Fibroblast of lung (primary cell): Measurements from ENCODE around the gene VWCE. TPM values are rescaled to one million over a fixed set of nuclear protein-coding genes. Genes with fewer than 3 reads are reported as not detected.
"Not testable (repeated sequence)": the region's sequence is repeated elsewhere in the genome, so short reads cannot be mapped to it uniquely, and the experiment has no call there.

ENCODE experiments used
- DNase-seq, 2 donors: peaks; one replicate each; pipeline versions ENCODE4 v3.0.0 to v3.0.0-alpha.2; 2010; ENCODE audit warnings: low read depth in 2 of 2
- H2AFZ ChIP-seq: 2 replicates; pipeline ENCODE4 v1.5.1; 2012; ENCODE audit warnings: low read length, control low read depth, inconsistent platforms
- H3K27ac ChIP-seq: 2 replicates; pipeline ENCODE4 v1.5.1; 2011; ENCODE audit warnings: low read length, control low read depth; ENCODE audit not compliant: insufficient read depth
- H3K27me3 ChIP-seq: 2 replicates; pipeline ENCODE4 v1.5.1; 2011; ENCODE audit warnings: mild to moderate bottlenecking, low read length; ENCODE audit not compliant: control insufficient read depth, insufficient read depth
- H3K36me3 ChIP-seq: 2 replicates; pipeline ENCODE4 v1.5.1; 2011; ENCODE audit warnings: low read length; ENCODE audit not compliant: control insufficient read depth, insufficient read depth
- H3K4me1 ChIP-seq: 2 replicates; pipeline ENCODE4 v1.5.1; 2011; ENCODE audit warnings: low read length; ENCODE audit not compliant: control insufficient read depth, insufficient read depth; ENCODE audit errors: extremely low read depth
- H3K4me2 ChIP-seq: 2 replicates; pipeline ENCODE4 v1.5.1; 2011; ENCODE audit warnings: low read length, control low read depth; ENCODE audit not compliant: insufficient read depth; ENCODE audit errors: extremely low read depth
- H3K4me3 ChIP-seq, 4 experiments: fragments of 200-600 bp in 1 of 4; sonication (generic) in 1 of 4; replicated peaks in 1 of 4; 2 replicates each; pipeline ENCODE4 v1.5.1; 2011 to 2016; ENCODE audit warnings: low read length in 4 of 4, low read depth in 3 of 4, mild to moderate bottlenecking in 3 of 4, control low read depth in 2 of 4, inconsistent platforms in 1 of 4, mixed read lengths in 1 of 4; ENCODE audit not compliant: insufficient read depth in 1 of 4; ENCODE audit errors: control extremely low read depth in 1 of 4
- H3K79me2 ChIP-seq: 2 replicates; pipeline ENCODE4 v1.5.1; 2012; ENCODE audit warnings: mild to moderate bottlenecking, low read length, inconsistent platforms; ENCODE audit not compliant: control insufficient read depth, insufficient read depth
- H3K9ac ChIP-seq: 2 replicates; pipeline ENCODE4 v1.5.1; 2011; ENCODE audit warnings: mild to moderate bottlenecking, low read length, control low read depth; ENCODE audit not compliant: insufficient read depth
- H3K9me3 ChIP-seq: 2 replicates; pipeline ENCODE4 v1.5.1; 2012; ENCODE audit warnings: low read depth, low read length; ENCODE audit not compliant: control insufficient read depth, insufficient read depth
- H4K20me1 ChIP-seq: 2 replicates; pipeline ENCODE4 v1.5.1; 2011; ENCODE audit warnings: low read length; ENCODE audit not compliant: control insufficient read depth, insufficient read depth; ENCODE audit errors: extremely low read depth
- polyA plus RNA-seq, 2 donors: library from polyadenylated mRNA; depleted of rRNA in 1 of 2; stranded (reverse) in 1 of 2; unstranded in 1 of 2; fragments of >200 nt; gene quantifications; 2 replicates each; pipeline ENCODE4 v1.2.1, GENCODE V29; 2011 to 2012; ENCODE audit warnings: missing spikeins in 1 of 2
- total RNA-seq: library from RNA; depleted of rRNA; stranded (reverse); fragments of >200 nt; gene quantifications from 2 replicates; pipeline ENCODE4 v1.2.1, GENCODE V29; 2014

The VWCE gene
- total and polyA plus RNA-seq, 2 donors (not counting 1 experiment from before 2014, with no cell fraction given) = 0.30 to 1.7 TPM

- not testable (repeated sequence) for H2AFZ ChIP-seq, H3K36me3 ChIP-seq, H3K9ac ChIP-seq, H4K20me1 ChIP-seq, H3K9me3 ChIP-seq, H3K27ac ChIP-seq, H3K79me2 ChIP-seq, H3K27me3 ChIP-seq, H3K4me2 ChIP-seq, H3K4me3 ChIP-seq, H3K4me1 ChIP-seq, DNase-seq
Observed at GRCh38 chr11:61248071-61248470, 47.0 kb downstream of the VWCE start.

DNA sequence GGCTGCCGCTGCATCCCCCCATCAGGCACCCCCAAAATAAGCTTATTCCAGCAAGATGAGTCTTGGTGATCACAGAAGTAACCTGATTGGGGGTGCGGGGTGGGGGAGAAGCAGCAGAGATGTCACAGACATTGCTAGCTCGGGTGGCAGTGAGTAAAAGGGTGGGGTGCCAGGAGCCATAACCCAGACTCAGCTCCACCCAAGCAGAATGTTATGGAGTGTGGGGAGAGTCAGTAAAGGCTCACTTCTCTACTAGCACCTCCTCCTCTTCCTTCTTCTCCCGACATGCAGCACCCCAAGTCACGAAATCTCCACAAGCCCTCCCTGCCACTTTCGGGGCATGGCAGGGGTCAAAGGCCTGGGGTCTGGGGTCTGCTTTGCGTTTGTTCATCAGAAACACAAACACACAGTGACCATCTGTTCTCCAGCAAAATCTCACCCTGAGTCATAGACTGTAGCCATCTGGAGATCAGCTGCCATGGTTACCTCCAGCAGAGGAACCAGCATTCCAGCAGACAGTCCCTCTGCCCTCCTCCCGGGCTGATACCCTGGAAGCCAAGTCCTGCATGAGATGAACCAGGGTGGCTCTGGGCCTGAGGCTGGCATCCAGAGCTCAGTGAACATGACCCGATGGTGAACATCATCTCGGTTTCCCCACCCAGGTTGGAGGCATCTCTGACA, 49.7 kb downstream of the VWCE start:
- not testable (repeated sequence) for H3K4me1 ChIP-seq, H3K4me3 ChIP-seq, H3K79me2 ChIP-seq, DNase-seq, H3K4me2 ChIP-seq, H3K36me3 ChIP-seq, H3K9me3 ChIP-seq, H4K20me1 ChIP-seq, H2AFZ ChIP-seq, H3K27me3 ChIP-seq, H3K9ac ChIP-seq, H3K27ac ChIP-seq

- not testable (repeated sequence) for H3K9ac ChIP-seq, H3K4me1 ChIP-seq, DNase-seq, H3K4me2 ChIP-seq, H3K4me3 ChIP-seq, H2AFZ ChIP-seq, H4K20me1 ChIP-seq, H3K27me3 ChIP-seq, H3K27ac ChIP-seq, H3K9me3 ChIP-seq, H3K36me3 ChIP-seq, H3K79me2 ChIP-seq
Observed at GRCh38 chr11:61241526-61241925, 53.6 kb downstream of the VWCE start.

DNA sequence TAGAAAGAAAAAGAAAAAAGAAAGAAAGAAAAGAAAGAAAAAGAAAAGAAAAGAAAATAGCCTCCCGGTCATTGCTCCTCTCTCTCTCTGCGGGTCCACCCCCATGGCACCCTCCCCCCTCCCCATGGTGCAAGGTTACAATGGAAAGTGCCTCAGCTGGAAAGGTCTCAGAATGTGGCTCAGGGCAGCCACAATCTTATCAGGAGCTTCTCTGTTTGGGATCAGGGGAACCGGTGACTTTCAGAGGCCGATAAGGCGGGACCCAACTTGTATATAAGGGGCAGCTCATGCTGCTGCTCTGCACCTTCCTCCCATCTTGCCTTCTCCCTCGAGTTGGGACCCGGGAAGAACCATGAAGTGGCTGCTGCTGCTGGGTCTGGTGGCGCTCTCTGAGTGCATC, 54.2 kb downstream of the VWCE start, which contains the start of gene PGA5:
TSS of gene PGA5 (plus strand) at position 301 of the 400 bp plus-strand sequence. CDS start at position 353, 52 bp downstream.
- not testable (repeated sequence) for H3K27ac ChIP-seq, H3K27me3 ChIP-seq, H3K79me2 ChIP-seq, H4K20me1 ChIP-seq, H3K4me1 ChIP-seq, H2AFZ ChIP-seq, H3K36me3 ChIP-seq, H3K4me2 ChIP-seq, H3K9me3 ChIP-seq, DNase-seq, H3K9ac ChIP-seq, H3K4me3 ChIP-seq

- not testable (repeated sequence) for H2AFZ ChIP-seq, H4K20me1 ChIP-seq, H3K4me2 ChIP-seq, H3K27me3 ChIP-seq, H3K4me1 ChIP-seq, H3K27ac ChIP-seq, H3K36me3 ChIP-seq, H3K9ac ChIP-seq, H3K4me3 ChIP-seq, H3K9me3 ChIP-seq, H3K79me2 ChIP-seq, DNase-seq
Observed at GRCh38 chr11:61240288-61240687, 54.8 kb downstream of the VWCE start.

DNA sequence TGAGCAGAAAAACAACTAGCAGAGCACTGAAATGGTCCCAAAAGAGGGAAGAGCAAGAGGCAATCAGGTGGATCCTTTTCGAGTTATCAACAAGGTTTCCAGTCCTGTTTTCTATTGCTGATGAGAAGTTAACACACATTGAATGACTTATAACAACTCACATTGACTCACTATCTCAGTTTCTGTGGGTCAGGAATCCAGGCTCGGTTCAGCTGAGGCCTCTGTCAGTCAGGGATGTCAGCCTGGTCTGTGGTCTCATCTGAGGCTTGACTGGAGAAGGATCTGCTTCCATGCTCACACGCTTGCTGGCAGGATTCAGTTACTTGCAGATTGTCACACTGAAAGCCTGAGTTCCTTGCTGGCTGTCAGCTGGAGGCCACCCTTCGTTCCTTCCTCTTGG, 58.0 kb downstream of the VWCE start:
- not testable (repeated sequence) for H3K9me3 ChIP-seq, H2AFZ ChIP-seq, H3K27me3 ChIP-seq

GRCh38 chr11:61232548-61233145, 62.5 kb downstream of the VWCE start:
- H3K27ac ChIP-seq, H4K20me1 ChIP-seq, H3K9ac ChIP-seq, H3K9me3 ChIP-seq, DNase-seq, H3K4me3 ChIP-seq, H3K27me3 ChIP-seq, H2AFZ ChIP-seq, H3K79me2 ChIP-seq, H3K4me2 ChIP-seq, H3K36me3 ChIP-seq, H3K4me1 ChIP-seq: not testable (repeated sequence)

More for the DNA sequence above, 58.0 kb downstream of the VWCE start:
- H3K4me3 ChIP-seq, H3K27ac ChIP-seq, H3K9ac ChIP-seq, H3K79me2 ChIP-seq, DNase-seq, H3K4me2 ChIP-seq, H3K4me1 ChIP-seq, H3K36me3 ChIP-seq, H4K20me1 ChIP-seq: not testable (repeated sequence)
